ENCODE data around the gene ADGRE3. TPM values are rescaled to one million over a fixed set of nuclear protein-coding genes. Genes with fewer than 3 reads are reported as not detected.
A peak's percentile ranks its signal among the peaks of the same experiment; 100 is the strongest.
"Not testable (repeated sequence)": the region's sequence is repeated elsewhere in the genome, so short reads cannot be mapped to it uniquely, and the experiment has no call there.

Gene ADGRE3
- polyA plus RNA-seq, 4 donors, result 0.08 to 0.14 (median 0.09) TPM; not detected in 1

DNA sequence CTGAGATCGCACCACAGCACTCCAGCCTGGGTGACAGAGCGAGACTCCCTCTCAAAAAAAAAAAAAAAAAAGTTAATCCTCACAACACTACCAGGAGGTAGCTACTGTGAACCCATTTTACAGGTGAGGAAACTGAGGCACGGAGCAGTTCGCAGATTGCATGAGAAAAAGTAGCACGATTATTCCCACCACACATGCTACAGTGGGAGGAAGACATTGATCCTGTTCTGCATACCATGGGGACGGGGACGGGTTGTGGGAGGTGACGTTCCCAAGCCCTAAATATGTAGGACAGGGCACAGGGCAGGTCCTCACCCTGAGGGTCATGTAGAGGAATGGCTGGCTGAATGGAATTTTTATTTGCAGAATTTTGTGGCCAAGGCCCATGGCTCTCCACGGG is 68.0 kb downstream of the ADGRE3 start:
- no peak for DNase-seq (ENCODE audit: low read depth in 4 of 4, low spot score in 2 of 4)

DNA sequence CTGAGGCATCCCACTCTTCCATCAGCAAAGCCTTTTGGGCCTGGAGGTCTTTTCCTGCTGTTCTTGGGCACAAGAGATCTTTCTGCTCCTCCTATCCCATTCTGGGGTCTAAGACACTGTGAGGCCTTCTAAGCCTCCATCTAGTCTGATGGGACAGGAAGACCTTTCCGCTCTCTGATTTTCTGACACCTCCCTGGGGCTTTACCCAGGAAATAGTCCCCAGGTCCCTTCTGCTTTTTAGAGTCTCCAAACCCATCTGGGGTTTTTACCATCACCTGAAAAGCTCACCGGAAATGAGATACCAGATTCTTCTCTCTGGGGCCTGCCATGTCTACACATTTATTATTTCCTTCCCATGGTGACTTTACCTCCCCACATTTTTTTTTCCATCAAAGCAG is 70.7 kb downstream of the ADGRE3 start:
- no peak for DNase-seq (ENCODE audit: low read depth in 4 of 4, low spot score in 2 of 4)

DNA sequence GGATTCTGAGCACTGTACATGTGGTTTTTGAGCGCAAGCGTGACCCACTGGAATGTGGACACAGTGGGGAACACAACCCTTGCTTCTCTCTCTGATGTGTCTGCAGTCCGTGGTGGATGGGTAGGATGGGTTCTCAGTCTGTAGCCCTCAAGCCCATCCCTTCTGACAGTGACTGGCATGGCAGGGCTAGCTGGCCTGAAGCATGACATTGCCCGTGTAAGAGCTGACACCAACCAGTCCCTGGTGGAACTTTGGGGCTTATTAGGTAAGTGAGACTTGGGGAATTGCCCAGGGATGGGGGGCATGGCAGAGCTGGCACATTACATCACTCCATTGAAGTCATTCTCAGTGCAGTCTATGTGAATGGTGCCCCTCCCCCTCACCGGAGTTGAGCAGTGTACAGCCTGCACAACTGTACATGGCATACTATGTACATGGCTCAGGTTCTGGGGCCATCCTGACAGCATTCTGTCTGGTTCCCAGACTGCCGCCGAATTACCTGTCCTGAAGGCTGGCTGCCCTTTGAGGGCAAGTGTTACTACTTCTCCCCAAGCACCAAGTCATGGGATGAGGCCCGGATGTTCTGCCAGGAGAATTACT is 75.0 kb downstream of the ADGRE3 start:
- no peak for DNase-seq (ENCODE audit: low read depth in 4 of 4, low spot score in 2 of 4)

DNA sequence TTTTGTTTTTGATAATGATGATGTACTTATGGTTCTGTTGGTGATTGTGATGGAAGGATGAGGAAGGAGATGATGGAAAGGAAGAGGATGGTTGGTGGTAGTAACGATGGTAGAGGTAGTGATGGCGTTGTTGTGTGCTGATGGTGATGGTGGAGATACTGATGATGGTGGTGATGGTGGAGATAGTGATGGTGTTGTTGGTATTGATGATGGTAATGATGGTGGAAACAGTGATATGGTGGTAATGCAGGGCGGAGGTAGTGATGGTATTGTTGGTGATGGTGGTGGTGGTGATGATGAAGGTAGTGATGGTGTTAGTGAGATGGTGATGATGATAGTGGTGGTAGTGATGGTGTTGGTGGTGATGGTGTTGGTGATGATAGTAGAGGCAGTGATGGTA is 79.1 kb downstream of the ADGRE3 start:
- no peak for DNase-seq (ENCODE audit: low read depth in 4 of 4, low spot score in 2 of 4)

DNA sequence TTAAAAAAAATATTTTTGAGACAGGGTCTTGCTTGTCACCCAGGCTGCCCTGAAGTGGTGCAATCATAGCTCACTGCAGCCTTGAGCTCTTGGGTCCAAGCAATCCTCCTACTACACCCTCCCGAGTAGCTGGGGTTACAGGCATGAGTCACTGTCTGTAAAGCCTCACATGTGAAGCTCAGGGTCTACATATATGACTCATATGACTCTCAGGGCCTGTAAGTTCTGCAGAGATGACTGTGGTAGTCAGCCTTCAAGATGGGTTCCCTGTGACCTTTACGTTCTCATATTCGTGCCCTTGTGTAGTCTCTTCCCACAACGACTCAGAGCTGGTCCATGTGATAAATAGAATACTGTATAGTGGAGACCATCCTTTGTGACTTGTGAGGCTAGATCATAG is 85.2 kb downstream of the ADGRE3 start:
- DNase-seq (ENCODE audit: low read depth in 4 of 4, low spot score in 2 of 4), result not testable (repeated sequence)

DNA sequence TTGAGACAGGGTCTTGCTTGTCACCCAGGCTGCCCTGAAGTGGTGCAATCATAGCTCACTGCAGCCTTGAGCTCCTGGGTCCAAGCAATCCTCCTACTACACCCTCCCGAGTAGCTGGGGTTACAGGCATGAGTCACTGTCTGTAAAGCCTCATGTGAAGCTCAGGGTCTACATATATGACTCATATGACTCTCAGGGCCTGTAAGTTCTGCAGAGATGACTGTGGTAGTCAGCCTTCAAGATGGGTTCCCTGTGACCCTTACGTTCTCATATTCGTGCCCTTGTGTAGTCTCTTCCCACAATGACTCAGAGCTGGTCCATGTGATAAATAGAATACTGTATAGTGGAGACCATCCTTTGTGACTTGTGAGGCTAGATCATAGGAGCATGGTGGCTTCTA is 89.5 kb downstream of the ADGRE3 start:
- DNase-seq (ENCODE audit: low read depth in 4 of 4, low spot score in 2 of 4), result not testable (repeated sequence)

DNA sequence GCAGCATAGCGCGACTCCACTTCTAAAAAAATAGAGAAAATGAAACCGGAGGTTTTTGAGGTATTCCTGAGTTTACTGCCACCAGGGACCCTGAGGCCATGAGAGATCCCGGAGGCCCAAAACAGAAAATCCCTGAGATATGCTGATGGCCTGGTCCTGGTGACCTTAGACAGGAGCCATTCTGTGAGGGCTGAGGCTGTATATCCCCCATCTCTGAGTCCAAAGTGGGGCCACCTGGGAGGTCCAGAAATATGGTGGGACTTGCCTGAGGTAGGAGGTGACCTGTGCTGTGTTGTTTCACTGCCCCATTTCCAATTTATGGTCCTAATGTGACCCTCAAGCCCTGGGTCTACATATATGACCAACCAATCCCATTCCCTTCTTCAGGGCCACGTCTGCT is 90.3 kb downstream of the ADGRE3 start:
- not testable (repeated sequence) for DNase-seq (ENCODE audit: low read depth in 4 of 4, low spot score in 2 of 4)

DNA sequence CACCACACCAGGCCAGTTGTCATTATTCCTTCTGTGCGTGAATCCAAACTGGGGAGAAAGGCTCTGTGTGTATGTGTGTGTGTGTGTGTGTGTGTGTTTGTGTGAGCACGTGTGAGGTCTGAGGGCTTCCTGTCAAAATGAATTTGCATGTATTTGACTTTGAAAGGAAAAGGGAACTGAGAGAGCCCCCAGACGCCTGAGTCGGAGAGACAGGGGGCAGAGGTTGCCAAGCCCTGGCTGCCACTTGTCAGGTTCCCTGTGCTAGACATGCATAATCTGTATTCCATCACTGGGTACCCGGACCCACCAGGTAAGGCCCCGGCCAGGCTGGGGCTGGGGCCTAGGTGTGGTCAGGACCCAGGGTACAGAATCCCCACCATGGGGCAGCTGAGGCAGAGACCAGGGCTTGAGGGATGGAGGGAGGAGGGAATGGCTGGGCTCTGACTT is 91.7 kb downstream of the ADGRE3 start, which contains the start of gene CLEC17A:
Gene CLEC17A (plus strand): TSS at position 191 of the 447 bp plus-strand sequence. CDS start 77 bp downstream, at position 268.
- no peak for DNase-seq (ENCODE audit: low read depth in 4 of 4, low spot score in 2 of 4)

DNA sequence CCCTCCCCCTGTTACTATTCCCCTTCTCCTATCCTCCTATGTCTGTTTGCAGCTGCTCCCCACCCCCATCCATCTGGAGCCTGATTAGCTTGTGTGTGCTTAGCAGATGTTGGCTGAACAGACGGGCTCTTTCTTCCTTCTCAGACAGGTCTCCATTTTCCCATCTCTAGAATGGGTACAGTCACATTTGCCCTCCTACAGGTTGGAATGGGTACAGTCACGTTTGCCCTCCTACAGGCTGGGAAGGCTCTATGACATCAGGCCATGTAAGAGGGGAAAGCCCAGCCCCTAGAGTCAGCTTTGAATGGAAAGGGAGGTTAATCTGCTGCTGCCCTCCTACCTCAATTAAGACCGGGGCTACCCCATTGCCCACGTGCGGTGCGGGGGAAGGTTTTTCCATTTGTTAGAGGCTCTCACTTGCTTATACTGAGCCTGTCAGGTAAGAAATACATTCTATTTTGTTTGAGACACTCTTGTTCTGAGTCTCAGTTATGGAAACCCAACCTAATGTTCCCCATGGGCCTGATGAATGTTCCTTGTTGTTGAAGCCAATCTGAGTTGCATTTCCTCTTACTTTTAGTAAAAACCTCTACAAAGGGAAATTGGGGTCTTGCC is 93.9 kb downstream of the ADGRE3 start:
- DNase-seq (ENCODE audit: low read depth in 4 of 4, low spot score in 2 of 4), result no peak

DNA sequence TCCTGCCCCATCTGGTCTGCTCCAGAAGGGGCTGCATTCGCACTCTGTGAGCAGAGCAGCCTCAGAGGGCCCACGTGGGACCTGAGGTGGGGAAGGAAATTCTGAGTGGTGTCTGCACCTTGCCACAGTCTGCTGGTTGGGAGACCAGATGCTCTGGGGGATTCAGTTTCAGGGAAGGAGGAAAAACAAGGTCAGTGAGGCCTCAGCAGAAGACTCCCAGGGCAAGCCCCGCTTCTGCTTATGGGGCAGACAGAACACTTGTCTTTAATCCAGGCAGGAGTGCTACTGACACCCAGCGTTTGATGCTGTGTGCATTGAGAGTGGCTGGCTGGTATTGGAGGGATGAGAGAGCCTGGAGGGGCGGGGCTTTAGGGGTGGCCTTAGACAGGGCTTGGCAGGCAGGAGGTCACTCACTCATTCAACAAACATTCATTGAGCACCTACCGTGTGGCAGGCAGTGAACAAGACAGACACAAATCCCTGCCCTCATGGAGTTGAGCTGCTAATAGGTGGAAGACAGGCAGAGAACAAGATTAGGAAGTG is 96.7 kb downstream of the ADGRE3 start:
- no peak for DNase-seq (ENCODE audit: low read depth in 4 of 4, low spot score in 2 of 4)

DNA sequence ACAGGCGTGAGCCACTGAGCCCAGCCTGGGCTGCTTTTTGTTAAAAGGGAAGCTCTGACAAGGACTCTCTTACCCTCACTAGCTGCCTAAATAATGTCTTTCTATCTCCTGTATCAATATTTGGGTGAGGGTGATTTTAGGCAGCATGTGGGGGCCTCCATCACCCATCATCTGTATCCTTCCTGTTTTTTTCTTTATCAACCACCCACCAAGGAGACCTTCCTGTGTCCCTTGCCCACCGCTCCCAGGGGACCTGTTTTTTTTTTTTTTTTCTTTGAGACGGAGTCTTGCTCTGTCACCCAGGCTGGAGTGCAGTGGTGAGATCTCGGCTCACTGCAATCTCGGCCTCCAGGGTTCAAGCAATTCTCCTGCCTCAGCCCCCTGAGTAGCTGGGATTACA is 97.4 kb downstream of the ADGRE3 start:
- no peak for DNase-seq (ENCODE audit: low read depth in 4 of 4, low spot score in 2 of 4)

DNA sequence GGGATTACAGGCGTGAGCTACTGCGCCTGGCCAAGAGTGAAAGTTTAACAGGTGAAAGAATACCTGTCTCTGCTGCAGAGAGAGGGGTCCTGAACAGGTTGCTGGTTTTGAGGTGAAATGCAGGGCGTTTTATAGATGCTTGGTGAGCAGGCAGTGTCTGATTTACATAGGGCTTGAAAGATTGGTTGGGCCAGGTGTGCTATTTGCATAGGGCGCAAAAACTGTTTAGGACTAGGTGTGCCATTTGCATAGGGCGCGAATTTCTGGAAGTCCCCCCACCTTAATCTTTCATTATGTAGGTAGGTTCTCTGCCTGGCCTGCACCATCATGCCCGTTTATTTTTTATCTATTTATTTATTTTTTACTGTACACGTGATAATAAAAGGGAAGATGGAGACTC is 98.3 kb downstream of the ADGRE3 start:
- no peak for DNase-seq (ENCODE audit: low read depth in 4 of 4, low spot score in 2 of 4)

DNA sequence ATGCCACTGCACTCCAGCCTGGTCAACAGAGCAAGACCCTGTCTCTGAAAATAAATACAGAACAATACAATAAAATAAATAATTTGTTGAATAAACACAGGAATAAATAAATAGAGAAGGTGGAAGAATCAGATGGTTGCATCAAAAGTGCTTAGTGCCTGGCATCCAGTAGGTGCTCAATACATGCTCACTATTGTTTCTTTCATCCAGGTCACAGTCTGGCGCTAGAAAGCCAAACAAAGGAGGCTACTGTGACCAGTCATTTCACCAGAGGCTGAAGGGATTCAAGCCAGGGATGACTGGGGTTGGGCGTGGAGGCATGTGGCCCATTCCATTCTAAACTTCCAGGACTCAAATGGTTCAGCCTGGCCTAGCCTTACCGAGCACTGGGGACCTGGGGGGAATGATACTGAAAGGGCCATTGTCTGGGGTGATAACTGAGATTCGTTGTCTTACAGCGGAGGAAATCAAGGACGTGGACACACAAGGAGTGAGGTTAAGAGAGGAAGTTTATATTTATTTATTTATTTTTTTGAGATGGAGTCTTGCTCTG is 99.1 kb downstream of the ADGRE3 start:
- no peak for DNase-seq (ENCODE audit: low read depth in 4 of 4, low spot score in 2 of 4)

DNA sequence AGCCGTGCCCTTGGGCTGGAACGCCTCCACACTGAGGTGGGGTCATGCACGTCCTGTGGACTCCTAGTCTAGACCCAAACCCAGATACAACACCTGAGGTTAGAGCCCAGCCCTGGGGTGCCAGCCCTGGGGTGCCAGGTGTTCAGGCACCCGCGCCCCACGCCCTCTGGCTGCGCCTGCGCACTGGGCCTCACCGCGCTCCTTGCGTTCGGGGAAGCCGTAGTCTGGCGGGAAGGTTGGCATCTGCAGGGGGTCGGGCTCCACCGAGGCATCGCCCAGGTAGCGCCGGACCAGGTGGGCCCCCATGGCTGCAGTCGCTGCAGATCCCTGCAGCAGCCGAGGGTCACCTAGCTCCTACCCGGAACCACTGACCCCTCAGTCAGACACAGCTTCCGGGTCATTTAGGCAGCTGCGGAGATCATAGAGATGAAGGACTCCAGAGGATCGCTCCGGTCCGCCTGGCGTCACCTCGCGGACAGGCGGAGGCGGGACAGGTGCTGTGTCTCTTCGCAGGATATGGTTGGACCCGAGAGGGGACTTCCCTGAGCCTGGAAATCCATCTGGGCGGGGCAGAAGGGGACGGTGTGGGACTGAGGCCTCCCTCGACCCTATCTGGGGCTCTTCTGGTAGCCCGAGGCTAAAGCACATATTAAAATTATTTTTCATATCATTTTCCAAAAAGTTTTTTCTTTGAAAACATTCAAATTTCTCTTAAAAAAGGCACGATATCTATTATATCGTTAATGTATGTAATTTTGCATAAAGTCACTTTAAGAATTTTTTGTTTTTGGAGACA is 102.8 kb downstream of the ADGRE3 start, which contains the start of gene NDUFB7:
Gene NDUFB7 (minus strand): TSS at position 372 of the 796 bp plus-strand sequence. CDS start 66 bp downstream, at position 306.
- peak; percentile 50 to 88 (median 76) for DNase-seq (ENCODE audit: low read depth in 4 of 4, low spot score in 2 of 4)

DNA sequence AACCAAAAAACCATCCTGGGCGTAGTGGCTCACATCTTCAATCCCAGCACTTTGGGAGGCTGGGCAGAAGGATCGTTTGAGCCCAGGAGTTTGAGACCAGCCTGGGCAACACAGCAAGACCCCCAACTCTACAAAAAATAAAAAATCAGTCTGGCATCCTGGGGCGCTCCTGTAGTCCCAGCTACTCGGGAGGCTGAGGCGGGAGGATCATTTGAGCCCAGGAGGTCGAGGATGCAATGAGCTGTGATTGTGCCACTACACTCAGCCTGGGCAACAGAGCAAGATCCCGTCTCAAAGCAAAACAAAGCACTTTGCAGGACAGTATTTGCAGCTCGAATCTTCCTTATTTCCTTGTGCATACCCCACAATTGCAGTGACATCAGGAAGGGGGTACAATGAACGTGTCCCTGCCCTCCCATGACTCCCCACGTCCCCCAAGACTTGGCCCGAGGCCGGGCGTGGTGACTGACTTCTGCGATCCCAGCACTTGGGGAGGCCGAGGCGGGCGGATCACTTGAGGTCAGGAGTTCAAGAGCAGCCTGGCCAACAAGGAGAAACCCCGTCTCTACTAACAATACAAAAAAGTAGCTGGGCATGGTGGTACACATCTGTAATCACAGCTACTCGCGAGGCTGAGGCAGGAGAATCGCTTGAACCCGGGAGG is 103.6 kb downstream of the ADGRE3 start:
- no peak for DNase-seq (ENCODE audit: low read depth in 4 of 4, low spot score in 2 of 4)

Other genes starting within 250 kb of the ADGRE3 start
- 100 to 1,000 TPM in 2 of 4 donors, 10 to 100 TPM in 2; 87.7 to 129 (median 97.5) TPM for gene PKN1, start 241.5 kb downstream of the ADGRE3 start, polyA plus RNA-seq (ENCODE audit: insufficient read length in 4 of 4)
- gene PTGER1, start 199.5 kb downstream of the ADGRE3 start, polyA plus RNA-seq (ENCODE audit: insufficient read length in 4 of 4), result 10 to 100 TPM in 1 of 4 donors, 1 to 10 TPM in 3; 3.2 to 10.2 (median 6.7) TPM
- gene GIPC1, start 178.7 kb downstream of the ADGRE3 start, polyA plus RNA-seq (ENCODE audit: insufficient read length in 4 of 4), result 100 to 1,000 TPM in 2 of 4 donors, 10 to 100 TPM in 2; 69.6 to 117 (median 91.1) TPM
- gene DNAJB1, start 156.4 kb downstream of the ADGRE3 start, polyA plus RNA-seq (ENCODE audit: insufficient read length in 4 of 4), result 100 to 1,000 TPM in 2 of 4 donors, 10 to 100 TPM in 2; 91.5 to 104 (median 101) TPM
- 100 to 1,000 TPM; 122 to 154 (median 143) TPM for gene TECR, start 145.2 kb downstream of the ADGRE3 start, polyA plus RNA-seq (ENCODE audit: insufficient read length in 4 of 4)
- gene NDUFB7, start 102.8 kb downstream of the ADGRE3 start, polyA plus RNA-seq (ENCODE audit: insufficient read length in 4 of 4), result 100 to 1,000 TPM in 2 of 4 donors, 10 to 100 TPM in 2; 90.3 to 158 (median 120) TPM
- under 1 TPM in 2 of 4 donors, not detected in 2; 0.23 to 0.26 TPM for gene CLEC17A, start 91.8 kb downstream of the ADGRE3 start, polyA plus RNA-seq (ENCODE audit: insufficient read length in 4 of 4)
- 10 to 100 TPM; 13.8 to 31.3 (median 21.3) TPM for gene ZNF333, start 15.2 kb upstream of the ADGRE3 start, polyA plus RNA-seq (ENCODE audit: insufficient read length in 4 of 4)
- under 1 TPM; 0.37 to 0.69 (median 0.59) TPM for gene ADGRE2, start 103.7 kb upstream of the ADGRE3 start, polyA plus RNA-seq (ENCODE audit: insufficient read length in 4 of 4)
- gene OR7A5, start 160.3 kb upstream of the ADGRE3 start, polyA plus RNA-seq (ENCODE audit: insufficient read length in 4 of 4), result not detected
- under 1 TPM; 0.06 to 0.24 (median 0.12) TPM for gene OR7C1, start 160.3 kb upstream of the ADGRE3 start, polyA plus RNA-seq (ENCODE audit: insufficient read length in 4 of 4)
- gene OR7A10, start 174.1 kb upstream of the ADGRE3 start, polyA plus RNA-seq (ENCODE audit: insufficient read length in 4 of 4), result not detected
- gene OR7A17, start 211.3 kb upstream of the ADGRE3 start, polyA plus RNA-seq (ENCODE audit: insufficient read length in 4 of 4), result under 1 TPM in 2 of 4 donors, not detected in 2; 0.05 to 0.08 TPM

Measured in left renal cortex interstitium (tissue), 4 donors.